NCI-H2107 (cell line): Measurements from ENCODE around the gene CD72.
"Not testable (repeated sequence)": the region's sequence is repeated elsewhere in the genome, so short reads cannot be mapped to it uniquely, and the experiment has no call there.

ENCODE experiments used
- DNase-seq: peaks from one replicate; lab custom pipeline; 2025; lab: John Stamatoyannopoulos, UW

Gene CD72

GRCh38 chr9:35616681-35617459, 1.3 kb downstream of the CD72 start:
- DNase-seq, result no peak

- DNase-seq, result no peak
Measured at GRCh38 chr9:35615981-35616680, 2.1 kb downstream of the CD72 start.

GRCh38 chr9:35612843-35613242, 5.4 kb downstream of the CD72 start:
- DNase-seq, result no peak

- not testable (repeated sequence) for DNase-seq
Measured at GRCh38 chr9:35612066-35612465, 6.1 kb downstream of the CD72 start.

- no peak for DNase-seq
Measured at GRCh38 chr9:35611230-35611797, 6.9 kb downstream of the CD72 start.

GRCh38 chr9:35609820-35610163, 8.4 kb downstream of the CD72 start:
- DNase-seq, result no peak

- DNase-seq, result no peak
Measured at GRCh38 chr9:35609001-35609819, 9.0 kb downstream of the CD72 start.

GRCh38 chr9:35608221-35608620, 10.0 kb downstream of the CD72 start:
- DNase-seq, result no peak

- DNase-seq, result no peak
Measured at GRCh38 chr9:35606726-35607125, 11.5 kb downstream of the CD72 start.

- no peak for DNase-seq
Measured at GRCh38 chr9:35606138-35606504, 12.1 kb downstream of the CD72 start.

- no peak for DNase-seq
Measured at GRCh38 chr9:35605351-35606137, 12.7 kb downstream of the CD72 start.

GRCh38 chr9:35604578-35605350, 13.4 kb downstream of the CD72 start, which contains the start of gene TESK1:
Gene TESK1, plus strand, starts transcription at chr9:35605262. Its CDS starts 358 bp downstream, at chr9:35605620.
- no peak for DNase-seq

- DNase-seq, result peak; percentile 96
Measured at GRCh38 chr9:35603986-35604577, 14.1 kb downstream of the CD72 start.

- DNase-seq, result peak; percentile 28
Measured at GRCh38 chr9:35603506-35603985, 14.7 kb downstream of the CD72 start.

GRCh38 chr9:35599763-35600604, 18.2 kb downstream of the CD72 start:
- DNase-seq, result no peak

GRCh38 chr9:35598866-35599590, 19.2 kb downstream of the CD72 start:
- DNase-seq, result no peak

GRCh38 chr9:35596907-35597306, 21.3 kb downstream of the CD72 start:
- DNase-seq, result not testable (repeated sequence)

- no peak for DNase-seq
Measured at GRCh38 chr9:35594471-35594870, 23.7 kb downstream of the CD72 start.

GRCh38 chr9:35593581-35593980, 24.6 kb downstream of the CD72 start:
- no peak for DNase-seq
